Amniotic stem cell (primary cell): ENCODE results near the gene CNTNAP2.
"Not testable (repeated sequence)": the region's sequence is repeated elsewhere in the genome, so short reads cannot be mapped to it uniquely, and the experiment has no call there.

Experiments
- DNase-seq: peaks from one replicate; lab custom pipeline; 2025; lab: John Stamatoyannopoulos, UW

Gene CNTNAP2

GRCh38 chr7:147114525-147114924, 997.9 kb downstream of the CNTNAP2 start:
- not testable (repeated sequence) for DNase-seq

- no peak for DNase-seq
Observed at GRCh38 chr7:147136352-147136751, 1019.8 kb downstream of the CNTNAP2 start.

- DNase-seq, result no peak
Observed at GRCh38 chr7:147145194-147145593, 1028.6 kb downstream of the CNTNAP2 start.

- no peak for DNase-seq
Observed at GRCh38 chr7:147146169-147146568, 1029.6 kb downstream of the CNTNAP2 start.

GRCh38 chr7:147151661-147152060, 1035.1 kb downstream of the CNTNAP2 start:
- no peak for DNase-seq

- DNase-seq, result no peak
Observed at GRCh38 chr7:147153571-147153970, 1037.0 kb downstream of the CNTNAP2 start.

- DNase-seq, result no peak
Observed at GRCh38 chr7:147161405-147161804, 1044.8 kb downstream of the CNTNAP2 start.

GRCh38 chr7:147170341-147171012, 1053.9 kb downstream of the CNTNAP2 start:
- no peak for DNase-seq

GRCh38 chr7:147171013-147171391, 1054.4 kb downstream of the CNTNAP2 start:
- no peak for DNase-seq

- DNase-seq, result no peak
Observed at GRCh38 chr7:147173883-147174282, 1057.3 kb downstream of the CNTNAP2 start.

- DNase-seq, result peak; percentile 30
Observed at GRCh38 chr7:147182874-147183273, 1066.3 kb downstream of the CNTNAP2 start.

GRCh38 chr7:147183276-147183675, 1066.7 kb downstream of the CNTNAP2 start:
- no peak for DNase-seq

GRCh38 chr7:147188467-147188866, 1071.9 kb downstream of the CNTNAP2 start:
- no peak for DNase-seq

GRCh38 chr7:147193476-147193875, 1076.9 kb downstream of the CNTNAP2 start:
- DNase-seq, result no peak

- no peak for DNase-seq
Observed at GRCh38 chr7:147196481-147196880, 1079.9 kb downstream of the CNTNAP2 start.

GRCh38 chr7:147197006-147197405, 1080.4 kb downstream of the CNTNAP2 start:
- no peak for DNase-seq

GRCh38 chr7:147199868-147200267, 1083.3 kb downstream of the CNTNAP2 start:
- DNase-seq, result no peak

GRCh38 chr7:147207988-147208387, 1091.4 kb downstream of the CNTNAP2 start:
- no peak for DNase-seq

GRCh38 chr7:147231275-147231674, 1114.7 kb downstream of the CNTNAP2 start:
- DNase-seq, result no peak

- no peak for DNase-seq
Observed at GRCh38 chr7:147235645-147236382, 1119.2 kb downstream of the CNTNAP2 start.

- no peak for DNase-seq
Observed at GRCh38 chr7:147240468-147240867, 1123.9 kb downstream of the CNTNAP2 start.

- no peak for DNase-seq
Observed at GRCh38 chr7:147245274-147245673, 1128.7 kb downstream of the CNTNAP2 start.

GRCh38 chr7:147249956-147250355, 1133.4 kb downstream of the CNTNAP2 start:
- no peak for DNase-seq
